GM18517 (cell line): ENCODE data around the gene WFS1.

Experiments used
- ATAC-seq: cut with Tn5 transposase; IDR thresholded peaks from one replicate; pipeline ENCODE4 v1.9.1; 2021; ENCODE audit warnings: mild to moderate bottlenecking, moderate library complexity; ENCODE audit not compliant: unreplicated experiment

WFS1 gene

GRCh38 chr4:6335040-6335590, 65.5 kb downstream of the WFS1 start:
- ATAC-seq, result no peak

- no peak for ATAC-seq
Measured at GRCh38 chr4:6336166-6336565, 66.5 kb downstream of the WFS1 start.

DNA sequence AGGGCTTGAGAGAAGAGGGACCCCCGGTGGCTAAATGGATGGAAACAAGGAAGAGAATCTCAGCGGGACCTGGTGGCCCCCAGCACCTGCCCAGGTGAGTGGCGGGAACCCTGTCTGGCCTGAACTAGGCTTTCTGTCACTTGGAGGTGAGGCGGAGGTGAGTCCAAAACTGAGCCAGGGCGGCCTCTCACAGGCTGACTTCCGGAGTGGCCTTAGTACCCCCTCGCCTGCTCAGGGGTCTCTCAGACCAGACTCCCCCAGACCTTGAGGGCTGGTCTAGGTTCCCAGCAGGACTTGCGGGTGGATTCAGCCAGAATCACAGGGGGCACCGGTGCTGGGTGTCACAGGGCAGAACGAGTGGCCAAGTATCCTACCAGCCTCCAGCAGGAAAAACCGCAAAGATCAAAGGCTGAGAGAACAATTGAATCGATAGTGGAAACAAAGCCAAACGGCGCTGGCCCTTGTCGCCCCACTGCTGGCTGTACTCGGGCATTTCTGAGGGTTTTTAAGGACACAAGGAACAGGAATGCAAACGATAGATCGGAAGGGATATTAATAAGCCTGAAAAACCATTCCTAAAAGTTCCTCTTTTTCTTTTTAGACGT, 67.8 kb downstream of the WFS1 start:
- ATAC-seq, result no peak

- no peak for ATAC-seq
Measured at GRCh38 chr4:6338175-6338950, 68.7 kb downstream of the WFS1 start.

DNA sequence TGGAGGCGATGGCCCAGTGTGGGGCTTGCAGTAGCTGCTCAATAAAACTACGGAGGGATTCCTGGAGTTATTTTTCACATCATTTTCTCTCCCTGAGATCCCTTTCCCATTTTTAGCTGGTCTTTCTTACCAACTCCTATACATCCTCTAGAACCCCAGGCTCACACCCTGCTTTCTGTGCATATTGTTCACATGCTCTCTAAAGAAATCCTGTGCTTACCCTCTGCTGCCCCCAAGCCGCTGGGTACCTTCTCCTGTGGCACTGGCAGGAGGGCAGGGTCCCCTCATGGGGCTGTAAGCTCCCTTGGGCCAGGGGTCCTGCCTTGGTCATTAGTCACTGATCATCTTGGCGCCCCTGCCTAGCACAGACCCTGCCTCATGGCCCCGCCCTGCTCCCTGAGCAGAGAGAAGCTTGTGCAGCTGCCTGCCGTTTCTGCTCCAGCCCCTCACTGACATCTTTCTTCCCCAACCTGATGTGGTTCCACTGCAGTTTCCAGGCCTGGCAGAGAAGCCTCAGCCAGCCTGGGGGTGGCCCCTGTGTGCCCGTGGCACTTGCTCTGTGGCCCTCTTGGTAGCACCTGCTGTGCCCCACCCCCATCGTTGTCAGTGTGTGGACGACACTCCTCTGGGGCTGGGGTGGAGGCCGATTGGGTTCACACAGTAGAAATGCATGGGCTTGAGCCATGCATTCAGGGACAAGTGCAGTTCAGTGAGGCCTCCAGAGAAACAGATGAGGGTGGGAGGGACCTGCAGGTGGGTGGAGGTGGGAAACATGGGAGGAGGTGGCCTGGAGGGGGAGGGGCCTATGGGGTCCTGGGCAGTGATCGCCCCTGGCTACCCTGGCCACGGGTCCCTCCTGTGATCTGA, 69.5 kb downstream of the WFS1 start:
- ATAC-seq, result no peak

GRCh38 chr4:6339818-6340445, 70.3 kb downstream of the WFS1 start:
- no peak for ATAC-seq

- no peak for ATAC-seq
Measured at GRCh38 chr4:6340446-6341015, 70.9 kb downstream of the WFS1 start.

- ATAC-seq, result no peak
Measured at GRCh38 chr4:6341696-6342095, 72.0 kb downstream of the WFS1 start.

DNA sequence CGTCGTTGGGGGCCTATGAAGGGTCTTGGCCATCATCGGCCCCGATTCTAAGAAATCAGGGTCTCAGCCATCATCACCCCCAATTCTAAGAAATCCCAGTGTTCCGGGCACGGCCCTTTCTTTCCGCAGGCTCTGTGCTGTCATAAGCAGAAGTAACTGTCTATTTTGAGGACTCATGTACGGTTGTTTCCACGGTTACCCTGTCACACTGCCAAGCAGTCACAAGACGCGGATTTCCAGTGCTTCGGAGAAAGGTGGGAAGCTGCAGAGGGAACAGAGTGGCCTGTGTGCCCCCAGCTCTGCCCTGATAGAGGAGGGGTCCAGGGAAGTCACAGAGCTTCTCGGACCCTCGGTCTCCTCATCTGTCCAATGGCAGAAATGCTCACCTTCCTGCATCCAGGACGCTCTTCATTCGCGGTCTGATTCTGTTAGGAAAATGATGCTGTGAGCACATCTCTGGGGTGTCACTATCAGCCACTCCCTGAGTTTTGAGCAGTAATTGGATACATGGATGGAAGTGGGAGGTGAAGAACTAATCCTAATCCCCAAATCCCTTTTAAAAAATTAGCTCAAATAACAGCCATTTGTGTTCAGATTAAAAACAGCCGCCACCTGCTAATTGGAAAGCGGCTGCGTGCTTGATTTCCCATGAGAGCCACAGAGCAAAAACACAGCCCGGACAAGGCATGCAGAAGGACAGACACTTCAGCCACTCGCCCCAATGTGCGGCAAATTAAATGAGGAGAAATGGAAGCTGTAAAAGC, 73.1 kb downstream of the WFS1 start:
- no peak for ATAC-seq

DNA sequence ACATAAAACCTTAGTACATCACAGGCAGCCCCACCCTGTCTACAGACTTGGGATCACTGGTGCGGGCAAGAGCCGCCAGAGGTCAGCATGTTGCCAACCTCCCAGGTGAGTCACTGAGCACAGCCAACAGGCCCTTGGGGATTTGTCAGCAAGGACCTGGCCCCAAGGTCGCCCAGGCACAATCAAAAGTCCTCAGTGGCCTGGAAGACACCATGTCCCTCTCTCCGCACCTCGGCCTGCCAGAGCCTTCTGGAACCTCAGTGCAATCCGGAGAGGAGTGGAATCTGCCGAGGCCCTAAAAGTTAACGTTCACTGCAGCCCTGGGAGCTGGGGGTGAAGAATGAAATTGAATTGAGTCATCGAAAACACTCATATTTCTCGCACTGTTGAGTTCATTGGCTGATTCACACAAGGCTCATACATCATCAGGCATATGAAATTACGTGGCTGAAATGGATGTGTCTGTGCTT, 74.3 kb downstream of the WFS1 start:
- ATAC-seq, result no peak

DNA sequence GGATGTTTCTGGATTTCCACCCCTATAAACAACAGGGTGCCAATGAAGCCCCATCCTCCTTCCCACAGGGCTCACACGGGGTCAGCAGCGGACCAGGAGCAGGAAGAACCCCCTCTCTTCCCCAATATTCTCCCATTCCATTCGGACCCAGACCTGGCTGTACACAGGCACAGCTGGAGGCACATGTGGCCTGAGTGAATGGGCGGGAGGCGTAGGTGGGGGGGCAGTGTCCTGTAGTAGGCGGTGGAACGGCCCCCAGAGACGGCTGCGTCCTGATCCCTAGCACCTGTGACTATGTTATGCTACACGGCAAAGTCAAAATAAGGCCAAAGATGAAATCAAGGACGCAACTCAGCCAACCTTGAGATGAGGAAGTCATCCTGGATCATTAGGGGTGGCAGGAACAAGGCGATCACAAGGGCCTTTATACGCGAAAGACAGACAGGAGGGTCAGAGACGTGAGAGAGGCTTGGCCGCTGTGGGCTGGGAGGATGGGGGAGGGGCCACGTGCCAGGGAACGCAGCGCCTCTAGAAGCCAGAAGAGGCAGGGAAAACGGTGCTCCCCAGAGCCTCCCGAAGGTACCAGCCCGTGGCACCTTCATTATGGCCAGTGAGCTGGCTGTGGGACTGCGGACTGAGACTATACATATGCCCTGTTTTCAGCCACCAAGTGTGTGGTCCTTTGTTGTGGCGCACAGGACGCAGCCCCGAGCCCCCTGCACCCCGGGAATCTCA, 75.6 kb downstream of the WFS1 start:
- ATAC-seq, result no peak

DNA sequence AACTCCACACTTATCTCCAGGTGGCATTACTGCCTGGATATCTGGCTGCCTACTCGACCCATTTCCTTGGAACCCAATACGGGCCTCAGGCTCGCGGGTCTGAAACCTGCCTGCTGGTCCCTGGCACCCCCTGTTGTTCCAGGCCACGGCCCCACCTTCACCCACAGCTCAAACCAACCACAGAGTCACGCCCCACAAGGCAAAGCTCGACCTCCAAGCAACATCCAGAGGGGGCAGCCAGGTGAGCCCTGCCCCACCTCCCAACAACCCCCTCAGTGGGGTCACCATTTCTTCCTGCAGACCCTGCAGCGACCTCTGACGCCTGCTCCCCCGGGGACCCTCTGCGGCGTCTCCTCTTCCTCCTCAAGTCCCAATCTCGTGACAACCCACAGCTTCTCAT, 76.2 kb downstream of the WFS1 start:
- ATAC-seq, result no peak

GRCh38 chr4:6346373-6347110, 76.9 kb downstream of the WFS1 start:
- no peak for ATAC-seq

GRCh38 chr4:6347511-6348045, 77.9 kb downstream of the WFS1 start:
- no peak for ATAC-seq

DNA sequence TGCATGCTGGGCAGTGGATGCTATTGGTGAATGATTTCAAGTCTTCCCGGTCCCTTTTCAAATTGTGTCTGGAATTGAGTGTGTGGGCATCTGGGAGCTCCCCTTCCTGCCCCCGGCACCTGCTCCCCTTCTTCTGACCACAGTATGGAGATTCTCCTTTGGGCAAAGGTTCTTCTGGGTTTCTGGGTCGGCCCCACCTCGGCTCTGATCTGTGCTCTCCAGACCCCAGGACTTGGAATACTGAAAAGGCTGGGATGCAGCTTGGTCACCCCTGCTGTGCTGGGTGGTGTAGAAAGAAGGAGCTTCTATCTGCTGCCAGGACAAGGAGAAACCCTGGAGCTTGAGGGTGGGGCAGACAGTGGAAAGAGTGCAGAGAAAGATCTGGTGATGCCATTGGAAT, 78.8 kb downstream of the WFS1 start:
- no peak for ATAC-seq

GRCh38 chr4:6349896-6350603, 80.4 kb downstream of the WFS1 start:
- no peak for ATAC-seq

DNA sequence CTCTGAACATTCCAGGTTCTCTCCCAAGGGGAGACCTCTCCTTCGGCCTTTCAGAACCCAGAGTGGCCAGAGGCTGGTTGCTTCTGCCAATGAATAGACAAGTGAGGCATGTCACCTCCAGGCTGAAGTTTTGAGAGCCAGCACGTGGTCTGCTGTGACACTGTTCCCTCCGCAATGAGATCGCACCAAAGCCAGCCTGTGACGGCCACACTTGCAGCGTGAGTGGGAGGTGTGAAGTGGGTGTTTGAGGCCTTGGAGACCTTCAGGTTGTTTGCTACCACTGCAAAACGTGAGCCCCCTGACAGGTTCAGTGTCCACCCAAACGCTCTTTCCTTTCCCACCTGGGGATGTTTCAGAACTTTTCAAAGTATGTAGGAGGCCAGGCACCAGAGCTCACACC, 81.0 kb downstream of the WFS1 start:
- no peak for ATAC-seq
